Measurements from ENCODE around the gene ATP5PB.

ATP5PB gene

GRCh38 chr1:111469539-111469938 is 20.3 kb downstream of the ATP5PB start:
- ChIA-PET CTCF (interaction anchor here (1.3 to 1.7 kb wide), 2 partner anchors 12 to 70 kb away, joined by 3 to 8 read pairs; no protein-coding TSS in a partner anchor), POLR2A (no interaction called here)
- DNase-seq (ENCODE audit: extremely low spot score), result no peak
- TF ChIP-seq CTCF (IDR thresholded peaks at IDR 0.05; ENCODE audit: control extremely low read depth, extremely low read depth, low read depth, missing control alignments), result no peak

GRCh38 chr1:111470596-111470995 is 21.3 kb downstream of the ATP5PB start:
- no peak for TF ChIP-seq CTCF (IDR thresholded peaks at IDR 0.05; ENCODE audit: control extremely low read depth, extremely low read depth, low read depth, missing control alignments)
- ChIA-PET CTCF (interaction anchor here (0.9 to 1.2 kb wide), 2 partner anchors 277 to 299 kb away, joined by 3 to 5 read pairs; no protein-coding TSS in a partner anchor), POLR2A (no interaction called here)
- DNase-seq (ENCODE audit: extremely low spot score), result no peak

GRCh38 chr1:111471012-111471411 is 21.7 kb downstream of the ATP5PB start:
- POLR2A ChIA-PET, result no interaction called here
- CTCF ChIA-PET, result interaction anchor here (0.9 to 2.5 kb wide), 3 partner anchors 19 to 299 kb away, joined by 3 to 7 read pairs (median 5); no protein-coding TSS in a partner anchor
- no peak for DNase-seq (ENCODE audit: extremely low spot score)

GRCh38 chr1:111471538-111471937 is 22.3 kb downstream of the ATP5PB start:
- POLR2A ChIA-PET, result no interaction called here
- CTCF ChIA-PET, result interaction anchor here (0.9 to 2.5 kb wide), 5 partner anchors 9 to 298 kb away, joined by 3 to 7 read pairs (median 5); no protein-coding TSS in a partner anchor
- TF ChIP-seq CTCF (IDR thresholded peaks at IDR 0.05; ENCODE audit: control extremely low read depth, extremely low read depth, low read depth, missing control alignments), result no peak
- DNase-seq (ENCODE audit: extremely low spot score), result no peak

More at GRCh38 chr1:111471012-111471411, 21.7 kb downstream of the ATP5PB start:
- no peak for TF ChIP-seq CTCF (IDR thresholded peaks at IDR 0.05; ENCODE audit: control extremely low read depth, extremely low read depth, low read depth, missing control alignments)

- ChIA-PET POLR2A (no interaction called here), CTCF (interaction anchor here (0.8 to 3.7 kb wide), 4 partner anchors 9 to 295 kb away, joined by 3 to 21 read pairs (median 3); no protein-coding TSS in a partner anchor)
- DNase-seq (ENCODE audit: extremely low spot score), result no peak
- no peak for TF ChIP-seq CTCF (IDR thresholded peaks at IDR 0.05; ENCODE audit: control extremely low read depth, extremely low read depth, low read depth, missing control alignments)
Observed at GRCh38 chr1:111474106-111474505, 24.8 kb downstream of the ATP5PB start.

- TF ChIP-seq CTCF (IDR thresholded peaks at IDR 0.05; ENCODE audit: control extremely low read depth, extremely low read depth, low read depth, missing control alignments), result no peak
- CTCF ChIA-PET, result interaction anchor here (0.8 to 9.7 kb wide), 6 partner anchors 8 to 295 kb away, joined by 3 to 75 read pairs (median 4); no protein-coding TSS in a partner anchor
- no peak for DNase-seq (ENCODE audit: extremely low spot score)
- POLR2A ChIA-PET, result no interaction called here
Observed at GRCh38 chr1:111474521-111474920, 25.3 kb downstream of the ATP5PB start.
